SK-N-SH (cell line): ENCODE measurements around the gene ZC3H15. TPM values are rescaled to one million over a fixed set of nuclear protein-coding genes. Genes with fewer than 3 reads are reported as not detected.

Experiments used
- CHD2 ChIP-seq: fragments of 150-350 bp; IDR thresholded peaks from 2 replicates; pipeline ENCODE4 v1.6.1; 2018; ENCODE audit warnings: low read length; ENCODE audit not compliant: partially characterized antibody
- ELF1 ChIP-seq: IDR thresholded peaks from 2 replicates; pipeline ENCODE4 v1.4.0; 2012
- EZH2phosphoT487 ChIP-seq: fragments of 200-600 bp; sonication (generic); IDR thresholded peaks from 2 replicates; pipeline ENCODE4 v1.6.1; 2017; ENCODE audit warnings: low read depth, mixed run types, mild to moderate bottlenecking, antibody characterized with exemption, moderate library complexity, borderline replicate concordance
- FOSL2 ChIP-seq: IDR thresholded peaks from 2 replicates; pipeline ENCODE4 v1.4.0; 2012; ENCODE audit warnings: low read depth, mild to moderate bottlenecking, moderate library complexity, borderline replicate concordance
- FOXM1 ChIP-seq: IDR thresholded peaks from 2 replicates; pipeline ENCODE4 v1.4.0; 2012; ENCODE audit warnings: low read depth, mild to moderate bottlenecking
- GABPA ChIP-seq: IDR thresholded peaks from 2 replicates; pipeline ENCODE4 v1.4.0; 2012; ENCODE audit warnings: low read depth, mild to moderate bottlenecking
- GATA2 ChIP-seq: sonication (generic); formaldehyde crosslinking; IDR thresholded peaks from 2 replicates; pipeline ENCODE4 v1.5.0; 2020; ENCODE audit warnings: mild to moderate bottlenecking, missing genetic modification reagents
- JUND ChIP-seq: IDR thresholded peaks from 2 replicates; pipeline ENCODE4 v1.4.0; 2012
- MXI1 ChIP-seq: IDR thresholded peaks from 2 replicates; pipeline ENCODE4 v1.6.1; 2012; ENCODE audit warnings: mild to moderate bottlenecking, low read depth, low read length, improper control_type of control experiment
- POLR2AphosphoS5 ChIP-seq: IDR thresholded peaks from 2 replicates; pipeline ENCODE4 v1.6.1; 2012; ENCODE audit warnings: low read depth, low read length
- RAD21 ChIP-seq: IDR thresholded peaks from 2 replicates; pipeline ENCODE4 v1.6.1; 2012; ENCODE audit warnings: mild to moderate bottlenecking, low read length
- RCOR1 ChIP-seq: fragments of 150-350 bp; IDR thresholded peaks from 2 replicates; pipeline ENCODE4 v1.6.1; 2017; ENCODE audit warnings: antibody characterized with exemption, low read length
- RFX5 ChIP-seq: IDR thresholded peaks from 2 replicates; pipeline ENCODE4 v1.6.1; 2012; ENCODE audit warnings: mild to moderate bottlenecking, improper control_type of control experiment, low read length
- RXRA ChIP-seq: IDR thresholded peaks from 2 replicates; pipeline ENCODE4 v1.4.0; 2012; ENCODE audit warnings: low read depth, mild to moderate bottlenecking, borderline replicate concordance
- SIN3A ChIP-seq: IDR thresholded peaks from 2 replicates; pipeline ENCODE4 v1.6.1; 2012; ENCODE audit warnings: low read depth, mild to moderate bottlenecking, low read length, moderate library complexity, borderline replicate concordance
- YY1 ChIP-seq: IDR thresholded peaks from 2 replicates; pipeline ENCODE4 v1.4.0; 2012; ENCODE audit warnings: low read depth, mild to moderate bottlenecking
- polyA plus RNA-seq, 3 experiments: library from polyadenylated mRNA; depleted of rRNA; stranded (reverse); fragments of >200 nt; gene quantifications; 2 replicates each; pipeline ENCODE4 v1.2.3, GENCODE V29; 2012
- TF ChIP-seq, protein P1 (sequence below): fragments of 150-350 bp; IDR thresholded peaks from 2 replicates; pipeline ENCODE4 v1.6.1; 2017; ENCODE audit warnings: antibody characterized with exemption, low read length, low read depth, borderline replicate concordance
- TF ChIP-seq, protein P2 (sequence below): IDR thresholded peaks from 2 replicates; pipeline ENCODE4; 2012
- TF ChIP-seq, protein P3 (sequence below): fragments of 150-350 bp; IDR thresholded peaks from 2 replicates; pipeline ENCODE4 v1.6.1; 2016; ENCODE audit warnings: mild to moderate bottlenecking, low read depth, low read length
- TF ChIP-seq, protein P4 (sequence below): IDR thresholded peaks from 2 replicates; pipeline ENCODE4 v1.4.0; 2012; ENCODE audit warnings: low read depth, borderline replicate concordance
- TF ChIP-seq, protein P5 (sequence below): fragments of 200-600 bp; sonication (generic); IDR thresholded peaks from 2 replicates; pipeline ENCODE4 v1.6.1; 2017; ENCODE audit warnings: antibody characterized with exemption, mild to moderate bottlenecking, moderate library complexity

The ZC3H15 gene
- polyA plus RNA-seq, 1 of the 3 experiments (the other 2 are of a cell fraction) = 26.5 TPM

DNA sequence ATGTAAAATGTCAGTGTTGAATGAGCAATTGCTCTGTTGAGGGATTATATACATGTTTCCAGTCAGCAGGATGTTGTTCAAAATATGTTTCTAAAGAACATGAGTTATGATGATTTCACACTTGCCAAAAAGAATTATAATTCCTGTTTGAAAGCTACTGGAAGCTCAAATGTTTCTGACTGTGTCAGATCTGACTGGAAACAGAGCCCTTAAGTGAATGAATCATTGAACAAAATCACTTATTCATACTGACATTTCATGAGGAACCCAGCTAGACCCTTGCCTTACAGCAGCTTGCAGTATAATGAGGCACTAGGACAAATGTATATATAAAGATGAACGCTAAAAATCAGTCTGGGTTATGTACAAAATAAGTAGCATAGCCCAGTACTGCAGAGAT is 68.4 kb downstream of the ZC3H15 start (continued):
- TF ChIP-seq, protein P1, sequence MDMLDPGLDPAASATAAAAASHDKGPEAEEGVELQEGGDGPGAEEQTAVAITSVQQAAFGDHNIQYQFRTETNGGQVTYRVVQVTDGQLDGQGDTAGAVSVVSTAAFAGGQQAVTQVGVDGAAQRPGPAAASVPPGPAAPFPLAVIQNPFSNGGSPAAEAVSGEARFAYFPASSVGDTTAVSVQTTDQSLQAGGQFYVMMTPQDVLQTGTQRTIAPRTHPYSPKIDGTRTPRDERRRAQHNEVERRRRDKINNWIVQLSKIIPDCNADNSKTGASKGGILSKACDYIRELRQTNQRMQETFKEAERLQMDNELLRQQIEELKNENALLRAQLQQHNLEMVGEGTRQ = no peak
- TF ChIP-seq GATA2 (CRISPR knock-in tag) = no peak
- TF ChIP-seq YY1 = no peak
- no peak for TF ChIP-seq SIN3A
- no peak for TF ChIP-seq POLR2AphosphoS5
- no peak for TF ChIP-seq GABPA
- TF ChIP-seq, protein P2, sequence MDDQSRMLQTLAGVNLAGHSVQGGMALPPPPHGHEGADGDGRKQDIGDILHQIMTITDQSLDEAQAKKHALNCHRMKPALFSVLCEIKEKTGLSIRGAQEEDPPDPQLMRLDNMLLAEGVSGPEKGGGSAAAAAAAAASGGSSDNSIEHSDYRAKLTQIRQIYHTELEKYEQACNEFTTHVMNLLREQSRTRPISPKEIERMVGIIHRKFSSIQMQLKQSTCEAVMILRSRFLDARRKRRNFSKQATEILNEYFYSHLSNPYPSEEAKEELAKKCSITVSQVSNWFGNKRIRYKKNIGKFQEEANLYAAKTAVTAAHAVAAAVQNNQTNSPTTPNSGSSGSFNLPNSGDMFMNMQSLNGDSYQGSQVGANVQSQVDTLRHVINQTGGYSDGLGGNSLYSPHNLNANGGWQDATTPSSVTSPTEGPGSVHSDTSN = peak; percentile 85
- TF ChIP-seq, protein P3, sequence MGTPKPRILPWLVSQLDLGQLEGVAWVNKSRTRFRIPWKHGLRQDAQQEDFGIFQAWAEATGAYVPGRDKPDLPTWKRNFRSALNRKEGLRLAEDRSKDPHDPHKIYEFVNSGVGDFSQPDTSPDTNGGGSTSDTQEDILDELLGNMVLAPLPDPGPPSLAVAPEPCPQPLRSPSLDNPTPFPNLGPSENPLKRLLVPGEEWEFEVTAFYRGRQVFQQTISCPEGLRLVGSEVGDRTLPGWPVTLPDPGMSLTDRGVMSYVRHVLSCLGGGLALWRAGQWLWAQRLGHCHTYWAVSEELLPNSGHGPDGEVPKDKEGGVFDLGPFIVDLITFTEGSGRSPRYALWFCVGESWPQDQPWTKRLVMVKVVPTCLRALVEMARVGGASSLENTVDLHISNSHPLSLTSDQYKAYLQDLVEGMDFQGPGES = no peak
- no peak for TF ChIP-seq CHD2
- no peak for TF ChIP-seq EZH2phosphoT487
- no peak for TF ChIP-seq RXRA
- TF ChIP-seq, protein P4, sequence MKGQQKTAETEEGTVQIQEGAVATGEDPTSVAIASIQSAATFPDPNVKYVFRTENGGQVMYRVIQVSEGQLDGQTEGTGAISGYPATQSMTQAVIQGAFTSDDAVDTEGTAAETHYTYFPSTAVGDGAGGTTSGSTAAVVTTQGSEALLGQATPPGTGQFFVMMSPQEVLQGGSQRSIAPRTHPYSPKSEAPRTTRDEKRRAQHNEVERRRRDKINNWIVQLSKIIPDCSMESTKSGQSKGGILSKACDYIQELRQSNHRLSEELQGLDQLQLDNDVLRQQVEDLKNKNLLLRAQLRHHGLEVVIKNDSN = no peak
- TF ChIP-seq RAD21 = no peak
- TF ChIP-seq, protein P5, sequence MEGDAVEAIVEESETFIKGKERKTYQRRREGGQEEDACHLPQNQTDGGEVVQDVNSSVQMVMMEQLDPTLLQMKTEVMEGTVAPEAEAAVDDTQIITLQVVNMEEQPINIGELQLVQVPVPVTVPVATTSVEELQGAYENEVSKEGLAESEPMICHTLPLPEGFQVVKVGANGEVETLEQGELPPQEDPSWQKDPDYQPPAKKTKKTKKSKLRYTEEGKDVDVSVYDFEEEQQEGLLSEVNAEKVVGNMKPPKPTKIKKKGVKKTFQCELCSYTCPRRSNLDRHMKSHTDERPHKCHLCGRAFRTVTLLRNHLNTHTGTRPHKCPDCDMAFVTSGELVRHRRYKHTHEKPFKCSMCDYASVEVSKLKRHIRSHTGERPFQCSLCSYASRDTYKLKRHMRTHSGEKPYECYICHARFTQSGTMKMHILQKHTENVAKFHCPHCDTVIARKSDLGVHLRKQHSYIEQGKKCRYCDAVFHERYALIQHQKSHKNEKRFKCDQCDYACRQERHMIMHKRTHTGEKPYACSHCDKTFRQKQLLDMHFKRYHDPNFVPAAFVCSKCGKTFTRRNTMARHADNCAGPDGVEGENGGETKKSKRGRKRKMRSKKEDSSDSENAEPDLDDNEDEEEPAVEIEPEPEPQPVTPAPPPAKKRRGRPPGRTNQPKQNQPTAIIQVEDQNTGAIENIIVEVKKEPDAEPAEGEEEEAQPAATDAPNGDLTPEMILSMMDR = no peak
- TF ChIP-seq RFX5 = no peak
- no peak for TF ChIP-seq FOXM1
- TF ChIP-seq MXI1 = no peak
- TF ChIP-seq RCOR1 = no peak
- no peak for TF ChIP-seq FOSL2
- TF ChIP-seq ELF1 = no peak
- peak; percentile 54 for TF ChIP-seq JUND
